CD4-positive, CD25-positive, alpha-beta regulatory T cell (primary cell): ENCODE results near the gene CDT1. TPM values are rescaled to one million over a fixed set of nuclear protein-coding genes. Genes with fewer than 3 reads are reported as not detected.
A peak's percentile ranks its signal among the peaks of the same experiment; 100 is the strongest.

Experiments
- ATAC-seq, 2 donors: fragments of 150-1000 bp; cut with Tn5 transposase; one replicate each; pipeline ENCODE4 v1.10.0; 2021; ENCODE audit warnings: low read depth in 2 of 2, moderate number of reproducible peaks in 2 of 2, moderate library complexity in 1 of 2
- DNase-seq, 3 donors: peaks; one replicate each; pipeline versions ENCODE4 v3.0.0 to v3.0.0-alpha.2; 2012 to 2022; ENCODE audit warnings: mixed read lengths in 1 of 3
- H3K27ac ChIP-seq: one replicate; pipeline ENCODE4 v1.7.0; 2013; ENCODE audit warnings: mild to moderate bottlenecking, low read length; ENCODE audit not compliant: insufficient read depth, poor library complexity, severe bottlenecking
- H3K27me3 ChIP-seq: one replicate; pipeline ENCODE4 v1.7.0; 2013; ENCODE audit warnings: low read length; ENCODE audit not compliant: control insufficient read depth, insufficient read depth
- H3K36me3 ChIP-seq: one replicate; pipeline ENCODE4 v1.7.0; 2013; ENCODE audit warnings: mild to moderate bottlenecking, low read length, moderate library complexity; ENCODE audit not compliant: control insufficient read depth, insufficient read depth
- H3K4me1 ChIP-seq: 2 replicates; pipeline ENCODE4 v1.7.0; 2013; ENCODE audit warnings: mild to moderate bottlenecking, low read length; ENCODE audit not compliant: insufficient read depth, control insufficient read depth, poor library complexity, severe bottlenecking
- H3K4me3 ChIP-seq: one replicate; pipeline ENCODE4 v1.7.0; 2013; ENCODE audit warnings: low read depth, mild to moderate bottlenecking, low read length, moderate library complexity
- H3K9me3 ChIP-seq, 2 experiments: 1 replicate in 1 of 2; 2 replicates in 1 of 2; pipeline ENCODE4 v1.7.0; 2013; ENCODE audit warnings: low read length in 2 of 2, mild to moderate bottlenecking in 1 of 2, moderate library complexity in 1 of 2; ENCODE audit not compliant: control insufficient read depth in 2 of 2
- H3K27ac Mint-ChIP-seq, 3 donors: one replicate each; pipeline ENCODE4 v1.8.0; 2020 to 2022; ENCODE audit warnings: mild to moderate bottlenecking in 3 of 3, mixed read lengths in 3 of 3, moderate library complexity in 2 of 3
- H3K27me3 Mint-ChIP-seq: one replicate; pipeline ENCODE4 v1.8.0; 2022; ENCODE audit warnings: mild to moderate bottlenecking, mixed read lengths
- H3K36me3 Mint-ChIP-seq: one replicate; pipeline ENCODE4 v1.8.0; 2020; ENCODE audit warnings: mixed read lengths
- H3K4me1 Mint-ChIP-seq, 4 donors: one replicate each; pipeline ENCODE4 v1.8.0; 2020 to 2022; ENCODE audit warnings: mixed read lengths in 4 of 4, mild to moderate bottlenecking in 1 of 4
- H3K4me3 Mint-ChIP-seq, 4 donors: one replicate each; pipeline ENCODE4 v1.8.0; 2020 to 2022; ENCODE audit warnings: mild to moderate bottlenecking in 4 of 4, mixed read lengths in 4 of 4, moderate library complexity in 3 of 4
- H3K9me3 Mint-ChIP-seq, 7 donors: one replicate each; pipeline ENCODE4 v1.8.0; 2020 to 2022; ENCODE audit warnings: mixed read lengths in 7 of 7, mild to moderate bottlenecking in 3 of 7, moderate library complexity in 2 of 7
- polyA plus RNA-seq, 4 donors: library from polyadenylated mRNA; unstranded; fragments of 300-500 nt; fragmentation: Illumina TruSeq; gene quantifications; one replicate each; pipeline ENCODE4 v1.2.3, GENCODE V29; 2021
- total RNA-seq: library from RNA; stranded (reverse); gene quantifications from one replicate; pipeline ENCODE4 v1.2.3, GENCODE V29; 2022

The CDT1 gene
- total and polyA plus RNA-seq, 5 donors from 2014 or later: 0.60 to 4.8 (median 1.4) TPM

GRCh38 chr16:88853325-88853941 lies 49.8 kb downstream of the CDT1 start:
- no peak for ATAC-seq
- no peak overlapping the region for H3K27ac ChIP-seq
- no peak overlapping the region for H3K27ac Mint-ChIP-seq

GRCh38 chr16:88854306-88855111 lies 50.9 kb downstream of the CDT1 start:
- Mint-ChIP-seq H3K27me3 (no peaks in the 10 kb centered on the region), H3K9me3 (no peaks in the 10 kb centered on the region), H3K36me3 (no peaks in the 10 kb centered on the region), H3K4me1 (peaks cover 4 to 46% (median 16%) of the 10 kb centered on the region in 4 donors), H3K27ac (peak overlapping the region in 2 of 3 donors; percentile 63 to 88), H3K4me3 (peak overlapping the region; percentile 81 to 90 (median 86))
- no peak for ATAC-seq
- Histone ChIP-seq H3K36me3 (peaks cover 6% of the 10 kb centered on the region), H3K27ac (no peak overlapping the region), H3K4me3 (no peak overlapping the region), H3K9me3 (no peaks in the 10 kb centered on the region), H3K27me3 (no peaks in the 10 kb centered on the region), H3K4me1 (peaks cover 36% of the 10 kb centered on the region)
- peak in 2 of 3 donors; percentile 14 to 32 for DNase-seq

More at GRCh38 chr16:88853325-88853941, 49.8 kb downstream of the CDT1 start:
- H3K9me3 Mint-ChIP-seq: no peaks in the 10 kb centered on the region
- H3K4me3 Mint-ChIP-seq: peak overlapping the region in 1 of 4 donors; percentile 58
- Histone ChIP-seq H3K4me3 (no peak overlapping the region), H3K36me3 (peaks cover 2% of the 10 kb centered on the region), H3K9me3 (no peaks in the 10 kb centered on the region), H3K27me3 (no peaks in the 10 kb centered on the region), H3K4me1 (peaks cover 34% of the 10 kb centered on the region)
- peaks cover 4 to 36% (median 14%) of the 10 kb centered on the region in 4 donors for H3K4me1 Mint-ChIP-seq
- no peaks in the 10 kb centered on the region for H3K27me3 Mint-ChIP-seq
- no peak for DNase-seq
- H3K36me3 Mint-ChIP-seq: no peaks in the 10 kb centered on the region

GRCh38 chr16:88855176-88855575 lies 51.6 kb downstream of the CDT1 start:
- ATAC-seq (no peak), DNase-seq (no peak)
- Histone ChIP-seq H3K4me1 (peaks cover 39% of the 10 kb centered on the region), H3K9me3 (no peaks in the 10 kb centered on the region), H3K36me3 (peaks cover 11% of the 10 kb centered on the region), H3K27me3 (no peaks in the 10 kb centered on the region), H3K27ac (peak overlapping the region; percentile 65), H3K4me3 (no peak overlapping the region)
- Mint-ChIP-seq H3K4me3 (peak overlapping the region; percentile 81 to 90 (median 86)), H3K4me1 (peaks cover 4 to 46% (median 17%) of the 10 kb centered on the region in 4 donors), H3K9me3 (no peaks in the 10 kb centered on the region), H3K27me3 (no peaks in the 10 kb centered on the region), H3K27ac (peak overlapping the region; percentile 58 to 88 (median 63)), H3K36me3 (no peaks in the 10 kb centered on the region)

GRCh38 chr16:88855736-88856121 lies 52.1 kb downstream of the CDT1 start:
- peaks cover 17% of the 10 kb centered on the region for H3K36me3 ChIP-seq
- H3K27ac ChIP-seq: peak overlapping the region; percentile 65
- no peaks in the 10 kb centered on the region for H3K27me3 ChIP-seq
- ATAC-seq (no peak), DNase-seq (peak in 1 of 3 donors; percentile 7)
- Mint-ChIP-seq H3K9me3 (no peaks in the 10 kb centered on the region), H3K27ac (peak overlapping the region in 2 of 3 donors; percentile 63 to 82), H3K4me1 (peaks cover 4 to 46% (median 17%) of the 10 kb centered on the region in 4 donors), H3K36me3 (peaks cover under 1% of the 10 kb centered on the region), H3K4me3 (peak overlapping the region; percentile 79 to 90 (median 86)), H3K27me3 (no peaks in the 10 kb centered on the region)
- H3K9me3 ChIP-seq: no peaks in the 10 kb centered on the region
- H3K4me1 ChIP-seq: peaks cover 39% of the 10 kb centered on the region
- no peak overlapping the region for H3K4me3 ChIP-seq

GRCh38 chr16:88856122-88856827 lies 52.7 kb downstream of the CDT1 start:
- Histone ChIP-seq H3K27me3 (no peaks in the 10 kb centered on the region), H3K4me3 (no peak overlapping the region), H3K9me3 (no peaks in the 10 kb centered on the region), H3K27ac (peak overlapping the region; percentile 80), H3K36me3 (peaks cover 21% of the 10 kb centered on the region), H3K4me1 (peaks cover 39% of the 10 kb centered on the region)
- Mint-ChIP-seq H3K36me3 (peaks cover 5% of the 10 kb centered on the region), H3K4me3 (peak overlapping the region; percentile 79 to 100 (median 86)), H3K4me1 (peaks cover 4 to 46% (median 17%) of the 10 kb centered on the region in 4 donors), H3K9me3 (no peaks in the 10 kb centered on the region), H3K27ac (peak overlapping the region in 2 of 3 donors; percentile 63 to 82), H3K27me3 (no peaks in the 10 kb centered on the region)
- DNase-seq (peak in 2 of 3 donors; percentile 18 to 30), ATAC-seq (peak; percentile 34 to 41)

DNA sequence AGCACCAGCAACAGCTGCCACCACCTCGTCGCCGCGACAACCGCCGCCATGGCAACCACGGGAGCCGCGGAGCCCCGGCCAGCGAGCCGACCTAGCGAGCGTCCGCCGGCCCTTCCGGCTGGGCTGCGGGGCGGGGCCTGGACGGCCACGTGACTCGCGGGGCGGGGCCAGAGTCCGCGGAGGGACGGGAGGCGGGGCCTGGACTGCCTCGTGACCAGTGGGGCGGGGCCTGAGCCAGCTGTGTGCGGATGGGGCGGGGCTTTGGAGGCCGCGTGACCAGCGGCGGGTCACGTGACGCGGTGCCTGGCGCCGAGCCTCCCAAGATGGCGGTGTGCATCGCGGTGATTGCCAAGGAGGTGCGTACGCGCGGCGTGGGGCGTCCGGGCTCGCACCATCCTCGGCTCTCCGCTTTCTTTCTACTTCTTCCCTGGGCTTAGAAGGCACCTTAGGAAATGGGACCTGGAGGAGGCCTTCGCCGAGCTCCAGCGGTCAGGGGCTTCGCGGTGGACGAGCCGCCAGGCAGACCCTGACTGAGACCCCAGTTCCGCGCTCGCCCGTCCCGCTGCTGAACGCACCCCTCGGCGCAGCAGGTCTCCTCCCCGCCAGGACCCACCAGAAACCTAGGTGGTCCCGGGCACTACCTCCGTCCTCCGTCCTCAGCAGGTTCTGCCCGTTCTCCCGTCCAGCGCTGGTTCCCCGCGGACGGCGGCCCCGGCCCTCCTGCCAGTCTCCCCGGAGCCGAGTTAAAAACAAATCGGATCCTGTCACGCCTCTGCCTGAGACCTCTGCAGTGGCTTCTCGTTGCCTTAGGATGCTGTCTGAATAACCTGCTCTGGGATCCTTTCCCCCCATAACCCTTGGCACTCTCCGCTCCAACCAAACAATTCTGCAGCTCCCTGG lies 53.5 kb downstream of the CDT1 start, which contains the start of the genes GALNS and TRAPPC2L:
GALNS (minus strand) TSS at position 120 of the 900 bp plus-strand sequence; CDS start at position 50, 70 bp downstream.
TRAPPC2L (plus strand) TSS at position 300 of the 900 bp plus-strand sequence; CDS start at position 324, 24 bp downstream.
- DNase-seq (peak; percentile 95 to 98 (median 97)), ATAC-seq (peak; percentile 85 to 88)
- Mint-ChIP-seq H3K36me3 (peaks cover 5% of the 10 kb centered on the region), H3K4me1 (peaks cover 4 to 46% (median 17%) of the 10 kb centered on the region in 4 donors), H3K27ac (peak within 1 kb of the TSS; percentile 97 to 98 (median 97)), H3K9me3 (no peaks in the 10 kb centered on the region), H3K27me3 (no peaks in the 10 kb centered on the region), H3K4me3 (peak within 1 kb of the TSS; percentile 95 to 100 (median 97))
- Histone ChIP-seq H3K4me1 (peaks cover 39% of the 10 kb centered on the region), H3K36me3 (peaks cover 26% of the 10 kb centered on the region), H3K27me3 (no peaks in the 10 kb centered on the region), H3K9me3 (no peaks in the 10 kb centered on the region), H3K4me3 (peak within 1 kb of the TSS; percentile 92), H3K27ac (peak within 1 kb of the TSS; percentile 80)
